Measurements from ENCODE around the gene SMAD7. TPM values are rescaled to one million over a fixed set of nuclear protein-coding genes. Genes with fewer than 3 reads are reported as not detected.

Gene SMAD7
- total and polyA plus RNA-seq, 4 donors, result 27.3 to 98.8 (median 44.2) TPM

- intact Hi-C loops (cut with DNase I), result no loop called here
Observed at GRCh38 chr18:48994044-48994651, 43.4 kb upstream of the SMAD7 start.

DNA sequence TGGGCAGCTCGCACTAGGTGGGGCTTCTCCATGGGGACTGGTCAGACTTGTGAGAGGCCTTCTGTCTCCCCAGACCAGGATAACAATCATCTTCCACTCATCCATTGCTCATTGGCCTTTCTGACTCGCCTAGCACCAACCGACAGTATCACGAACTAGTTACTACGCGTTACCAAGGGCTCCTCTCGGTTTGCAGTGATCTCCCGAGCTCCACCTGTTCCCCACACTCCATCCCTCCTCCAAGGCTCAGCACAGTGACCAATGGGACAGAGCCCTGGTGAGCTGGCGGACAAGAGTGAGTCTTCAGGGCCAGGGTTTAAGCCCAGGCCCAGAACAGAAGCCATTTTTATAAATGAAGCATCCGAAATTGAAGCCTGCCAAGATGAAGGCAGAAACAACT, 42.8 kb upstream of the SMAD7 start:
- Histone ChIP-seq H3K27me3 (ENCODE audit: control insufficient read depth in 1 of 2, insufficient read depth in 2 of 2, low read length in 1 of 2) (no peaks in the 10 kb centered on the region), H3K36me3 (ENCODE audit: control insufficient read depth in 1 of 2, insufficient read depth in 2 of 2, low read length in 1 of 2) (no peaks in the 10 kb centered on the region), H3K4me1 (ENCODE audit: control insufficient read depth in 1 of 2, insufficient read depth in 2 of 2, low read length in 2 of 2) (no peaks in the 10 kb centered on the region), H3K4me3 (ENCODE audit: low read length in 2 of 2) (no peak overlapping the region), H3K27ac (ENCODE audit: low read depth in 1 of 2, low read length in 2 of 2) (peak overlapping the region in 1 of 2 donors; percentile 86), H3K9me3 (ENCODE audit: control insufficient read depth, low read length) (no peaks in the 10 kb centered on the region)
- DNase-seq (no peak), ATAC-seq (ENCODE audit: low FRiP score) (no peak)
- intact Hi-C loops (cut with DNase I), result no loop called here
- WGBS, 2 donors, result 70 to 71% methylated on average over 10 of the region's 10 CpGs

More at GRCh38 chr18:48994044-48994651, 43.4 kb upstream of the SMAD7 start:
- no peak for DNase-seq
- ATAC-seq (ENCODE audit: low FRiP score), result peak; percentile 49
- 11% methylated on average over 15 of the region's 15 CpGs for WGBS, 2 donors
- Histone ChIP-seq H3K4me3 (ENCODE audit: low read length in 2 of 2) (no peak overlapping the region), H3K36me3 (ENCODE audit: control insufficient read depth in 1 of 2, insufficient read depth in 2 of 2, low read length in 1 of 2) (no peaks in the 10 kb centered on the region), H3K27me3 (ENCODE audit: control insufficient read depth in 1 of 2, insufficient read depth in 2 of 2, low read length in 1 of 2) (no peaks in the 10 kb centered on the region), H3K9me3 (ENCODE audit: control insufficient read depth, low read length) (no peaks in the 10 kb centered on the region), H3K4me1 (ENCODE audit: control insufficient read depth in 1 of 2, insufficient read depth in 2 of 2, low read length in 2 of 2) (no peaks in the 10 kb centered on the region), H3K27ac (ENCODE audit: low read depth in 1 of 2, low read length in 2 of 2) (peak overlapping the region; percentile 31 to 87)

- H3K27ac ChIP-seq (ENCODE audit: low read depth in 1 of 2, low read length in 2 of 2), result peak overlapping the region in 1 of 2 donors; percentile 86
- no peaks in the 10 kb centered on the region for H3K9me3 ChIP-seq (ENCODE audit: control insufficient read depth, low read length)
- H3K36me3 ChIP-seq (ENCODE audit: control insufficient read depth in 1 of 2, insufficient read depth in 2 of 2, low read length in 1 of 2), result no peaks in the 10 kb centered on the region
- H3K4me3 ChIP-seq (ENCODE audit: low read length in 2 of 2), result no peak overlapping the region
- intact Hi-C loops (cut with DNase I), result no loop called here
- WGBS, 2 donors, result 96 to 98% methylated on average over 12 of the region's 12 CpGs
- H3K27me3 ChIP-seq (ENCODE audit: control insufficient read depth in 1 of 2, insufficient read depth in 2 of 2, low read length in 1 of 2), result no peaks in the 10 kb centered on the region
- DNase-seq, result no peak
- ATAC-seq (ENCODE audit: low FRiP score), result no peak
- no peaks in the 10 kb centered on the region for H3K4me1 ChIP-seq (ENCODE audit: control insufficient read depth in 1 of 2, insufficient read depth in 2 of 2, low read length in 2 of 2)
Observed at GRCh38 chr18:48992791-48993555, 42.2 kb upstream of the SMAD7 start.

DNA sequence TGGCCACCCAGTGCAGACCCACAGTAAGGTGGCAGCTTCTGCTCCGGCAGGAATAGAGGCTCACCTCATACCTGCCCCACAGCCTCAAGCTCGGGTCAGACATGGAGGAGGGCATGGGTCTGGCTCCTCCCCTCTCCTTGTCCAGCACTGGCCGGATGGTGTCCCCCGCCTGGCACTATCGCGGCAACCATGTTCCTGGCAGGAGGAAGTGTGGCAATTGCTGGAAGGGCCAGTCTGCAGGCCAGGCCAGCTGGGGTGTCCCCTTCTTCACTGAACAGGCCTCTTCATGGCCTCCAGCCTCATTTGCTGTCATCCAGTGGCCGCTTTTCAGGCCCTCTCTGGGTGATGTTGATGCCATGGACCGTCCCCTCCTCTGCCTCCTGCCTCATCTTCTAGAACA, 41.4 kb upstream of the SMAD7 start:
- Histone ChIP-seq H3K4me1 (ENCODE audit: control insufficient read depth in 1 of 2, insufficient read depth in 2 of 2, low read length in 2 of 2) (no peaks in the 10 kb centered on the region), H3K36me3 (ENCODE audit: control insufficient read depth in 1 of 2, insufficient read depth in 2 of 2, low read length in 1 of 2) (no peaks in the 10 kb centered on the region), H3K4me3 (ENCODE audit: low read length in 2 of 2) (no peak overlapping the region), H3K27ac (ENCODE audit: low read depth in 1 of 2, low read length in 2 of 2) (peak overlapping the region in 1 of 2 donors; percentile 7), H3K9me3 (ENCODE audit: control insufficient read depth, low read length) (no peaks in the 10 kb centered on the region), H3K27me3 (ENCODE audit: control insufficient read depth in 1 of 2, insufficient read depth in 2 of 2, low read length in 1 of 2) (no peaks in the 10 kb centered on the region)
- intact Hi-C loops (cut with DNase I), result no loop called here
- no peak for DNase-seq
- 94 to 95% methylated on average over 7 to 8 of the region's 8 CpGs for WGBS, 2 donors
- ATAC-seq (ENCODE audit: low FRiP score), result no peak

- H3K4me3 ChIP-seq (ENCODE audit: low read length in 2 of 2), result no peak overlapping the region
- H3K9me3 ChIP-seq (ENCODE audit: control insufficient read depth, low read length), result no peaks in the 10 kb centered on the region
- H3K4me1 ChIP-seq (ENCODE audit: control insufficient read depth in 1 of 2, insufficient read depth in 2 of 2, low read length in 2 of 2), result no peaks in the 10 kb centered on the region
- WGBS, 2 donors, result 90 to 92% methylated on average over 10 of the region's 10 CpGs
- DNase-seq, result no peak
- no peaks in the 10 kb centered on the region for H3K27me3 ChIP-seq (ENCODE audit: control insufficient read depth in 1 of 2, insufficient read depth in 2 of 2, low read length in 1 of 2)
- intact Hi-C loops (cut with DNase I), result loop anchor here in 1 of 2 donors (2.0 kb wide), 1 partner anchor 37 kb away; no protein-coding TSS in a partner anchor
- peak overlapping the region in 1 of 2 donors; percentile 17 for H3K27ac ChIP-seq (ENCODE audit: low read depth in 1 of 2, low read length in 2 of 2)
- ATAC-seq (ENCODE audit: low FRiP score), result no peak
- H3K36me3 ChIP-seq (ENCODE audit: control insufficient read depth in 1 of 2, insufficient read depth in 2 of 2, low read length in 1 of 2), result no peaks in the 10 kb centered on the region
Observed at GRCh38 chr18:48991676-48992075, 40.9 kb upstream of the SMAD7 start.

GRCh38 chr18:48991319-48991660, 40.5 kb upstream of the SMAD7 start:
- no peak for DNase-seq
- intact Hi-C loops (cut with DNase I), result loop anchor here in 1 of 2 donors (2.0 kb wide), 1 partner anchor 36 kb away; no protein-coding TSS in a partner anchor
- H3K36me3 ChIP-seq (ENCODE audit: control insufficient read depth in 1 of 2, insufficient read depth in 2 of 2, low read length in 1 of 2), result no peaks in the 10 kb centered on the region

DNA sequence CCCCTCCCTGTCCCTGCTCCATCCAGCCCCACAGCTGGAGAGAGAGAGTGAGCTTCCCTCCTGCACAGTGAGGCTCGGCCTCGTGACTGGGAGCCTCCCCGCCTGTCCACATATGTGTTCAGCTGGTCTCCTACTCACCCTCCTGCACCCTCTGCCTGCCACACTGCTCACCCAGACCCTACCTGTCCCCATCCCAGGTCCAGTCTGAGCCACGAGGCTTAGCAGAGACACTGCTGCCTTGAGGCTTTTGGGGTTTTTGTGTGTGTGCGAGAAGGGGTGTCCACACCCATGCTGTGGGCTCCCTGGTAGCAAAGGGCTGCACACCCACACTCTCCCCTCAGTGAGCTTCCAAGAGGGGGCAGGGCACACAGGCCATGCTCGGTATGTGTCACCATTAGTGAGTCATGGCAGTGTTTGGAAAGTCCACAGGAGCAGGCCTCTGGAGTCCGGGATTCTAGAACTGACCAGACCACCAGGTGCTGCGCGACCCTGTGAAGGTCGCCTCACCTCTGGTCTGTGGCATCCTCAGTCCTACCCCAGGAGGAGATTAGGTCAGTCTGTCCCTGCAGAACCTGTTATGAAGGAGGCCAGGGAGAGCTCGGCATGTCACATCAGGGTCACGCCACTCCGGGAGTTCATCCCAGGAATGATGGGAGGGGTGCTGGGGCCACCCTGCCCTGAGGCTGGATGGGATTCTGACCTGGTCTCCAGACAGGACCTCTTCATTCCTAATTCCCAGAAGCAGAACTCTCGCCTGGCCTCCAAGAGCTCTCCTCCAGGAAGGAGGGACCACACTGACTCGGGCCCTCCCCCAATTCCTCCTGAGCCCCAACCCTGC, 39.9 kb upstream of the SMAD7 start:
- intact Hi-C loops (cut with DNase I), result loop anchor here in 1 of 2 donors (2.0 kb wide), 1 partner anchor 36 kb away; no protein-coding TSS in a partner anchor
- Histone ChIP-seq H3K4me1 (ENCODE audit: control insufficient read depth in 1 of 2, insufficient read depth in 2 of 2, low read length in 2 of 2) (no peaks in the 10 kb centered on the region), H3K36me3 (ENCODE audit: control insufficient read depth in 1 of 2, insufficient read depth in 2 of 2, low read length in 1 of 2) (no peaks in the 10 kb centered on the region), H3K27ac (ENCODE audit: low read depth in 1 of 2, low read length in 2 of 2) (peak overlapping the region in 1 of 2 donors; percentile 55), H3K27me3 (ENCODE audit: control insufficient read depth in 1 of 2, insufficient read depth in 2 of 2, low read length in 1 of 2) (no peaks in the 10 kb centered on the region), H3K4me3 (ENCODE audit: low read length in 2 of 2) (no peak overlapping the region), H3K9me3 (ENCODE audit: control insufficient read depth, low read length) (no peaks in the 10 kb centered on the region)
- ATAC-seq (ENCODE audit: low FRiP score) (peak; percentile 58), DNase-seq (peak; percentile 76 to 89)
- 70 to 72% methylated on average over 15 of the region's 15 CpGs for WGBS, 2 donors

More at GRCh38 chr18:48991319-48991660, 40.5 kb upstream of the SMAD7 start:
- no peak overlapping the region for H3K4me3 ChIP-seq (ENCODE audit: low read length in 2 of 2)
- WGBS, 2 donors, result 75 to 80% methylated on average over 5 of the region's 5 CpGs
- H3K27ac ChIP-seq (ENCODE audit: low read depth in 1 of 2, low read length in 2 of 2), result peak overlapping the region in 1 of 2 donors; percentile 18
- no peaks in the 10 kb centered on the region for H3K27me3 ChIP-seq (ENCODE audit: control insufficient read depth in 1 of 2, insufficient read depth in 2 of 2, low read length in 1 of 2)
- H3K9me3 ChIP-seq (ENCODE audit: control insufficient read depth, low read length), result no peaks in the 10 kb centered on the region
- H3K4me1 ChIP-seq (ENCODE audit: control insufficient read depth in 1 of 2, insufficient read depth in 2 of 2, low read length in 2 of 2), result no peaks in the 10 kb centered on the region
- no peak for ATAC-seq (ENCODE audit: low FRiP score)
